Cerebellar nuclear complex (tissue), 1 donor: ENCODE results near the gene MRPS30.
"Not testable (repeated sequence)": the region's sequence is repeated elsewhere in the genome, so short reads cannot be mapped to it uniquely, and the experiment has no call there.

ENCODE experiments used
- DNase-seq, 2 experiments: peaks; one replicate each; lab custom pipeline; 2025; lab: John Stamatoyannopoulos, UW

MRPS30 gene

DNA sequence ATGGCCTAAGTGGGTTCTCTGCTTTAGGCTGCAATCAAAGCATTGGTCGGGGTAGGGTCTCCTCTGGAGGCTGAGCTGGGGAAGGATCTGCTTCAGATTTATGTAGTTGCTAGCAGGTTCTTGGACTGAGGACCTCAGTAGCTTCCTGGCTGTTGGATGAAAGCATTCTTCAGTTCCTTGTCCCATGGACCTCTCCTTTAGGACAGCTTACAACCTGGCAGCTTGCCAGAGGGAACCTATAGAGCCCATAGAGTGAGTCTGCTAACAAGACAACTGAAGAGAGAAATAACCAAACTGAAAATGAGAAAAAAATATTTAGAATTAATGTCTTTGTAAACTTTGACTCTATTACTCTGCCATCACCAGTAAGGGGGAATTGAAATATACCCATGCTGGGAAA is 12.4 kb downstream of the MRPS30 start:
- DNase-seq = no peak

DNA sequence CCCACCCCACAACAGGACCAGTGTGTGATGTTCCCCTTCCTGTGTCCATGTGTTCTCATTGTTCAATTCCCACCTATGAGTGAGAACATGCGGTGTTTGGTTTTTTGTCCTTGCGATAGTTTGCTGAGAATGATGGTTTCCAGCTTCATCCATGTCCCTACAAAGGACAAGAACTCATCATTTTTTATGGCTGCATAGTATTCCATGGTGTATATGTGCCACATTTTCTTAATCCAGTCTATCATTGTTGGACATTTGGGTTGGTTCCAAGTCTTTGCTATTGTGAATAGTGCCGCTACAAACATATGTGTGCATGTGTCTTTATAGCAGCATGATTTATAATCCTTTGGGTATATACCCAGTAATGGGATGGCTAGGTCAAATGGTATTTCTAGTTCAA is 15.9 kb downstream of the MRPS30 start:
- DNase-seq = not testable (repeated sequence)

DNA sequence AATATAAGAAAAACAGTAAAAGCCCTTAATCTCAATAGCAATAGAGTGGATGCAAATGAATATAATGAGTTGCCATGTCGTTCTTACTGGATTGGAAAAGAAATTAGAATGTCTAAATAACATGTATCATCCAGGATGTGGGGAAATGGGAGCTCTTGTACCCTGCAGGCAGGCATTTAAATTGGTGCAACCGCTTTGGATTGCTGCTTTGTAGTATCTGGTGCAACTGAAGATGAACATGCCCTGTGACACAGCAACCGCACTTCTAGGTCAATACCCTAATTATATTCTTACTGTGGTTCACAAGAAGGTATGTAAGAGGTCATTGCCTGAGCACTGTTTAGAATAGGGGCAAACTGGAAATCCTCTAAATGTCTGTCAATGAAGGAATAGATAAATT is 18.9 kb downstream of the MRPS30 start:
- DNase-seq = no peak

DNA sequence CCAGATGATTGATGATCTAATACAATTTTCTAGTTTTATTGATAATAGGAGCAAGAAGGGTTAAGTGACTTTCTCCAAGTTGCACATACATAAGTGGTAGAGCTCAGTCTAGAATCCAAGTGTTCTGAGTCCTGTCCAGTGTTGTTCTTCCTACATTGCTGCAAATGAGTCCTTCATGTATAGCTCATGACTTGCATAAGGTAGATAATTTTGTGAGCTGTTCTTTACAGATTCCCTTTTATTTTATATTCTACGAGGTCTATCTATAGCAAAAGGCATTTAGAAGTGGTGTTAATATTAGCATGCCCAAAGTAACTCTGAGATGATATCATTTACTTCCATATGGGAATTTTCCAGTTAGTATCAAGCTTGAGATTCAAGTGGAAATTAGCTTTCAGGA is 20.0 kb downstream of the MRPS30 start:
- DNase-seq = no peak

DNA sequence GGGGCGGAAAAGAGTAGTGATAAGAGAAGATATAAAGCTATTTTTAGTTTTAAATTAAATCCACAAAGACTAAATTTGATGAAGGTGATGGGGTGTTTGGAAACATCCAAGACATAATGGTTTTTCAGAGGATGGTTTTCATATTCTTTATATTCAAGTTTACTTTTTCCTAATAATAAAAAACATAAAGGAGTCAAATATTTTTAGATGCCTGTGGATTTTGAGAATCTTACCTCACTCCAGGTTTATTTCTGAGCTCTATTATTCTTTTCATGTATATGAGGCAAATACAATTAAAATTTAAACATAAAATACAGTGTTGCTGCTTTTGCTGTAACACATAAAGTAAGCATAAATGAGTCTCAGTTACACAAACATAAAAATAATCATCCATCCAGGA is 22.2 kb downstream of the MRPS30 start:
- DNase-seq = no peak

DNA sequence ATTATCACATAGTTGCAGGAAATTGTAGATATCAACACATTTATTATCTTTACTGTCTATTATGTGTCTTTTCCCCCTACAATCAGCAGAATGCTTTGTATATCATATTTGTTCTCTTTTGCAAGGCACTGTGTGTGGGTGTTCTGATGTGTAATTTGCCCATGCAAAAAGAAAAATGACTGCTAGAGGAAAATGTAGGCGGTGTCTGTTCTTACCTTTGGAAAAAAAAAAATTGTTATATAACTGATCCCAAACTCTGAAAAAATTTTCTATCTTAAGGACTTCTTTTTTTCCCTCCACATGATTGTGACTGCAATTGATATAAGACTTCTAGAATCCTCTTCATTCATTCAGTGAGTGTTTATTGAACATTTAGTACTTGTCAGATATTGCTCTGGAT is 24.5 kb downstream of the MRPS30 start:
- DNase-seq = no peak

DNA sequence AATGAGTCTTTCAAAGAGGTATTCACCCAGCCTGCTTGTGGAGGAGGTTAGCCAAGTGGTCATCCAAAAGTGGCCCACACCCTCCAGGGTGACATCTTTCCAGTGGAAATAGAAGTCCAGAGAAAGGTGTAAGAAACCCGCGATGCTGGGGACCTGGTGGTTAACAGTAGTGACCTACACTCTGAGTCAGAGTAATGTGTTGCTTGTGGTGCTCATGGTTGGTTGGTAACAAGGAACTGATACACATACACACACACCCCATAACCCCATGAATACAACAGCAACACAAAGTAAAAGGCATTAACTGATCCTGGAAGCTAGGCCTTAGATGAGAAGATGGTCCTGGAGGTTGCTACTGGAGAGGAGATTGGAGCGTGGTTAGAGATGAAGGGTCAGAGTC is 26.9 kb downstream of the MRPS30 start:
- DNase-seq = no peak

DNA sequence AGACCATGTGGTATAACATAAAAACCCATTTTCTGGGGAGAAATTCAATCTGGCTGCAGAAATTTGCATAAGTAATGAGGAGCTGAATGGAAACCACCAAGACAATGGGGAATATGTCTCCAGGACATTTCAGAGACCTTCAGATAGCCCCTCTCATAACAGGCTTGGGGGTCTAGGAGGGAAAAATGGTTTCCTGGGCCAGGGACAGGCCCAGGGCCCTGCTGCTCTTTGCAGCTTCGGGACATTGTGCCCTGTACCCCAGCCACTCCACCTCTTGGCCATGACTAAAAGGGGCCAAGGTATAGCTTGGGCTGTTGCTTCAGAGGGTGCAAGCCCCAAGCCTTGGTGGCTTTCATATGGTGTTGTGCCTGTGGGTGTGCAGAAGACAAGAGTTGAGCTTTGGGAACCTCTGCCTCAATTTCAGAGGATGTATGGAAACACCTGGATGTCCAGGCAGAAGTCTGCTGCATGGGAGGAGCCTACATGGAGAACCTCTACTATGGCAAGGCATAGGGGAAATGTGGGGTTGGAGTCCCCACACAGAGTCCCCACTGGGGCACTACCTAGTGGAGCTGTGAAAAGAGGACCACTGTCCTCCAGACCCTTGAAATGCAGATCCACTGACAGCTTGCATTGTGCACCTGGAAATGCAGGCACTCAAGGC is 30.4 kb downstream of the MRPS30 start:
- no peak for DNase-seq

DNA sequence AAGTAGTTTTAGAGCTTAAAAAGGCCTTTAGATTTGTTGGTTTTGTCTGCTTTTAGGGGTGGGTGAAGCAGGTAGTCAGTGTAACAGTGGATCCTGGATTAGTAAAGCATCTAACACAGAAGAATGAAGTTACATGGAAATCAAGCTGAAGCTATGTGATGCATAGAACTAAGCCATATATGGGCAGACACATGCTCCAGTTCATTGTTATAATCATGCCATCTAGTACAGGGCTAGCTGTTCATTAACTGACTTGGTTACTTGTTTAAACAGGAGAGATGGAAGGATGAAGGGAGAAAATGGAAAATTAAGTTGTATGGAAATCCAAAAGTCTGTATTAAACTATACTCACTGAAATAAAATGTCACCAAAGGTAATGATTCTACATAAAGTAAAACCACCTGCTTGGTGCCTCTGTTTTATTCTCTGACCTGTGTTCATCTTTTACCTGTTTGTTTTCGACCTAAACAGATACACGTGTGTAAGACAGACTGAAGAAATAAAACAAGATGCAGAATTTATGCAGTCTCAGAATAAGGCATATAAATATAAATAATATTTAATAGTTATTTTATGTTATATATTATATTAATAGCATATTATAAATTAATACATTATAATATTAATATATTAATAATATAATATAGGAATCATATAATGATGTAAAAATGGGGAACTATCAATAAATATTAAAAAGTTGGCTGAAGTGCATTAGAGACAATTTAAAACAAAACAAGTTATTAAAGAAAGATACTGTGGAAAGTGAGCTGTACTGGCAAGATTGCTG is 33.9 kb downstream of the MRPS30 start:
- no peak for DNase-seq

DNA sequence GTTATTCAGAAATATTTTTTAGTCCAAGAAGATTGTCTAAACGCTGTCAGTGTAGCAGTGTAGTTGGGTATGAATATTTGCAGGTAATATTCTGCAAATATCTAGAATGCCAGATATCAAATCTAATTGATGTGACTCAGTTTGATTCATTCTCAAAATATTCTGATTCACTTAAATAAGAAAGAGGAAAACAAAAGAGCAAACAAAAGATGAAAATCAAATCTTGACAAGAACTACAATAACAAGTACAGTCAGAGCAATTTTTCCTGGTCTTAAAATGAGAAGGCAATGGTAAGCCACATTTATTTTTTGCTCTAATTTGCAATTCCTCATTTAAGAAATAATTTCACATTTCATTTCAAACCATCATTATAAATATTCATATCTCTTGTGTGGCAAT is 36.0 kb downstream of the MRPS30 start:
- DNase-seq = no peak

DNA sequence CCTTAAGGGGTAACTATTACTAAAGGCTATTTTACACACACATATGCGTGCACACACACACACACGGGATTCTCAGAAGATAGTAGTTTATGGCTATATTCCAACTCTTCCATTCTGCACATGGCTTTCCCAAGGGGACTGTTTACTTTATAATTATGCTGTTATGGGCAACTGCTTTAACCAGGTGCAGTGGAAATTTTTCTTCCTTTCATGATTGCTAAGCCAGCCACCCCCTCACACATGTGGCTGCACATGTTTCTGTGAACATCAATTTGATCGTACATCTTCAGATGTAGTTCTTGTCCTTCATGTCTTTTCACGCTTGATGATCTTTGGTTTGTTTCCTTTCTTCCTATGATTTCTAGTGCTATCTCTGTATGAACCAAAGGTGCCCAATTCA is 37.0 kb downstream of the MRPS30 start:
- no peak for DNase-seq

DNA sequence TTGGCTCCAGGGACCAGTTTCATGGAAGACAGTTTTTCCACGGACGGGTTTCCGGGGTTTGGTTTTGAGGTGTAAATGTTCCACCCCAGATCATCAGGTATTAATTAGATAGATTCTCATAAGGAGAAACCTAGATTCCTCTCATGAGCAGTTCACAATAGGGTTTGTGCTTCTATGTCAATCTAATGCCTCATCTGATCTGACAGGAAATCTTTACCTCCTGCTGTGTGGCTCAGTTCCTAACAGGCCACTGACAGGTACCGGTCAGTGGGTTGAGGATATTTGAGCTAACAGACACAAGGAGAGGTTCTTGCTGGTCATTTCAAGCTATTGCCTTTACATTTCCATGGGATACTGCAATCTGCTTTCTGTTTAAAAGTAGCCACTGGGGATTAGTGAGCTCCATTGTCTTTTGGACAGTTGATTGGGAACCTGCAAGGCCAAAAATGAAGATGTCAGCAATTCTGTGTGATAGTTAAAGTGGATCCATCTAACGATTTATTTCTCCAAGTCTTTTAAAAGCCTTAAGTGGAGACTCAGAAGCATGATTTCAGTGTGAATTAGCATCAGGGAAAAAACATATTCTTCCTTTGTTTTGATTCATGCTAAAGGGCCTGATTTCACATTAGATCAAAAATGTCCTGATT is 38.6 kb downstream of the MRPS30 start:
- no peak for DNase-seq

DNA sequence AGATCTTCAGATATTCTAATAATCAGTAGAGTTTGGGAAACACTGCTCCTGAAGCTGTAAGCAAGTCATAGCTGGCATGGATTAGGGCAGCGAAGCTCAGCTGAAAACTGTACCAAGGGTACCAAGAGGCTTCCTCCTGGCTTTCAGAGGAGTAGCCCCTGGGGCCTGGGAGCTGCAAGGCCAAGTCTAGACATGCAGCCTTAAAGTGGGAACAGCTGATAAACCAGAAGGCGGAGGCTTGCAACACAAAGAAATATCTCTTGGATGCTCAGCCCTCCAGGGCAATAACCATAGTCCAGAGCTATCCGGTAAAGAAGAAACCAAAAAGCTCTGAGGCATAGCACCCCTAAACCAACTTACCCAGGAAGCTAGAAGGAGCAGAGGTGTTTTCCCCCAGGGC is 51.5 kb downstream of the MRPS30 start:
- no peak for DNase-seq

DNA sequence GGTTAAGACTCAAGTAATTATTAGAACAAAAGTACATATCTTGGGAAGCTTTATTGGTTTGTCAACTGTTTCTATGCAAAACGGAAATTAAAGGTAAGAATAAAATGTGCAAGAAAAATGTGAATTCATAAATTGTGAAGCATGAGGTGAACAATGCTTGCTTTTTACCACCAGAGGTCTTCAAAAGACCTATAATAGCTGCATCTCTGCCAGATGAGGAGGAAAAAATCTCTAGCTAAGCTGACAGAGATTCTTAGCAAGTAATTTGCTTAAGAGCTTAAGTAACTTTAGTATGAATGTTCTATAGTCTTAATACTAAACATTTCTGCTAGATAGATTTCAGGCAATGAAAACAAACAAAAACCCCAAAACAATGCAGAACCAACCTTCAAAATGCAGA is 54.1 kb downstream of the MRPS30 start:
- no peak for DNase-seq
